Esophagus muscularis mucosa (tissue), 4 donors: Measurements from ENCODE around the gene PSMD7.

Experiments
- CTCF ChIP-seq, 3 experiments: fragments of 200-600 bp in 2 of 3; fragments of 450-650 bp in 1 of 3; sonication (generic) in 2 of 3; IDR thresholded peaks; one replicate each; pipeline ENCODE4 v1.5.1; 2017 to 2019; ENCODE audit warnings: antibody characterized with exemption in 3 of 3, mild to moderate bottlenecking in 2 of 3, moderate library complexity in 1 of 3
- EP300 ChIP-seq: sonication (generic); formaldehyde crosslinking; IDR thresholded peaks from one replicate; pipeline ENCODE4 v1.6.1; 2017; ENCODE audit warnings: antibody characterized with exemption
- POLR2A ChIP-seq: fragments of 450-650 bp; IDR thresholded peaks from one replicate; pipeline ENCODE4 v1.6.1; 2017; ENCODE audit warnings: antibody characterized with exemption, moderate library complexity, mild to moderate bottlenecking, low read depth

- TF ChIP-seq CTCF (IDR thresholded peaks at IDR 0.05) (no peak), POLR2A (no peak), EP300 (no peak)
Observed at GRCh38 chr16:74305978-74306784, 9.6 kb downstream of the PSMD7 start.
